Tibial nerve (tissue), 4 donors: ENCODE results near the gene B3GALNT1.

Experiments
- EP300 ChIP-seq, 2 donors: sonication (generic); formaldehyde crosslinking; IDR thresholded peaks; one replicate each; pipeline ENCODE4 v1.6.1; 2017; ENCODE audit warnings: antibody characterized with exemption in 2 of 2, mild to moderate bottlenecking in 1 of 2
- POLR2A ChIP-seq, 2 donors: fragments of 450-650 bp; IDR thresholded peaks; one replicate each; pipeline ENCODE4 v1.6.1; 2017; ENCODE audit warnings: antibody characterized with exemption in 2 of 2, mild to moderate bottlenecking in 2 of 2, moderate library complexity in 2 of 2
- TF ChIP-seq, protein P1 (sequence below), 5 experiments: fragments of 200-600 bp in 3 of 5; fragments of 450-650 bp in 2 of 5; sonication (generic) in 3 of 5; IDR thresholded peaks; one replicate each; pipeline ENCODE4 v1.5.1; 2016 to 2019; ENCODE audit warnings: antibody characterized with exemption in 5 of 5, mild to moderate bottlenecking in 3 of 5, moderate library complexity in 2 of 5

DNA sequence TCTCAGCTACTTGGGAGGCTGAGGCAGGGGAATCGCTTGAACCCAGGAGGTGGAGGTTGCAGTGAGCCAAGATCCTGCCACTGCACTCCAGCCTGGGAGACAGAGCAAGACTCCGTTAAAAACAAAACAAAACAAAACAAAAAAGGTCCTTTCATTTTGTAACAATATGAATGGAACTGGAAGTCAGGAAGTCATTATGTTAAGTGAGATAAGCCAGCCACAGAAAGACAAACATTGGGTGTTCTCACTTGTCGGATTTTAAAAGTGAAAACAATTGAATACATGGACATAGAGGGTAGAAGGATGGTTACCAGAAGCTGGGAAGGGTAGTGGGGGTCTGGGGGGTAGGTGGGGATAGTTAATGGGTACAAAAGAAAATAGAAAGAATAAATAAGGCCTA is 12.5 kb upstream of the B3GALNT1 start:
- TF ChIP-seq, protein P1, sequence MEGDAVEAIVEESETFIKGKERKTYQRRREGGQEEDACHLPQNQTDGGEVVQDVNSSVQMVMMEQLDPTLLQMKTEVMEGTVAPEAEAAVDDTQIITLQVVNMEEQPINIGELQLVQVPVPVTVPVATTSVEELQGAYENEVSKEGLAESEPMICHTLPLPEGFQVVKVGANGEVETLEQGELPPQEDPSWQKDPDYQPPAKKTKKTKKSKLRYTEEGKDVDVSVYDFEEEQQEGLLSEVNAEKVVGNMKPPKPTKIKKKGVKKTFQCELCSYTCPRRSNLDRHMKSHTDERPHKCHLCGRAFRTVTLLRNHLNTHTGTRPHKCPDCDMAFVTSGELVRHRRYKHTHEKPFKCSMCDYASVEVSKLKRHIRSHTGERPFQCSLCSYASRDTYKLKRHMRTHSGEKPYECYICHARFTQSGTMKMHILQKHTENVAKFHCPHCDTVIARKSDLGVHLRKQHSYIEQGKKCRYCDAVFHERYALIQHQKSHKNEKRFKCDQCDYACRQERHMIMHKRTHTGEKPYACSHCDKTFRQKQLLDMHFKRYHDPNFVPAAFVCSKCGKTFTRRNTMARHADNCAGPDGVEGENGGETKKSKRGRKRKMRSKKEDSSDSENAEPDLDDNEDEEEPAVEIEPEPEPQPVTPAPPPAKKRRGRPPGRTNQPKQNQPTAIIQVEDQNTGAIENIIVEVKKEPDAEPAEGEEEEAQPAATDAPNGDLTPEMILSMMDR (IDR thresholded peaks at IDR 0.05): no peak
- TF ChIP-seq POLR2A (IDR thresholded peaks at IDR 0.05): no peak
- no peak for TF ChIP-seq EP300 (IDR thresholded peaks at IDR 0.05)
